WTC11 (cell line): ENCODE measurements around the gene NUP62. TPM values are rescaled to one million over a fixed set of nuclear protein-coding genes. Genes with fewer than 3 reads are reported as not detected.

Experiments used
- ATAC-seq: fragments of 200-7000 bp; cut with Tn5 transposase; 2 replicates; pipeline ENCODE4 v1.10.0; 2021; ENCODE audit warnings: mild to moderate bottlenecking, moderate library complexity
- Bru-seq: library from RNA; stranded (reverse); fragments of 400-500 nt; gene quantifications from one replicate; lab custom pipeline; 2021; lab: Mats Ljungman, UMichigan
- CTCF ChIA-PET: fragments of 300-600 bp; sonication (Branson Sonifier 250); formaldehyde crosslinking; loops from one replicate; lab custom pipeline; 2021; ENCODE audit warnings: antibody characterized with exemption; lab: Charles Lee
- POLR2A ChIA-PET: fragments of 350-600 bp; sonication (Branson Sonifier 250); formaldehyde crosslinking; loops from one replicate; lab custom pipeline; 2021; ENCODE audit warnings: antibody characterized with exemption; lab: Charles Lee
- DNase-seq: peaks from one replicate; pipeline ENCODE4 v3.0.0; 2021; ENCODE audit warnings: low spot score
- H3K27ac Mint-ChIP-seq: 2 replicates; pipeline ENCODE4 v1.8.0; 2021; ENCODE audit warnings: mixed read lengths
- H3K27me3 Mint-ChIP-seq: 2 replicates; pipeline ENCODE4 v1.8.0; 2021; ENCODE audit warnings: low read depth, mild to moderate bottlenecking, moderate library complexity, mixed read lengths
- H3K36me3 Mint-ChIP-seq: 2 replicates; pipeline ENCODE4 v1.8.0; 2021; ENCODE audit warnings: mixed read lengths
- H3K4me1 Mint-ChIP-seq: 2 replicates; pipeline ENCODE4 v1.8.0; 2022; ENCODE audit warnings: mixed read lengths
- H3K4me3 Mint-ChIP-seq: 2 replicates; pipeline ENCODE4 v1.8.0; 2021; ENCODE audit warnings: mild to moderate bottlenecking, moderate library complexity, mixed read lengths
- H3K9me3 Mint-ChIP-seq: 2 replicates; pipeline ENCODE4 v1.8.0; 2021; ENCODE audit warnings: mixed read lengths
- E2F4 ChIP-seq: sonication (generic); formaldehyde crosslinking; IDR thresholded peaks from 2 replicates; pipeline ENCODE4 v1.8.1; 2022; ENCODE audit warnings: low read depth, mild to moderate bottlenecking, moderate library complexity, missing genetic modification reagents, borderline replicate concordance
- E2F5 ChIP-seq: sonication (generic); formaldehyde crosslinking; IDR thresholded peaks from 2 replicates; pipeline ENCODE4 v1.8.1; 2022; ENCODE audit warnings: mild to moderate bottlenecking, moderate library complexity, missing genetic modification reagents
- ELF4 ChIP-seq: sonication (generic); formaldehyde crosslinking; IDR thresholded peaks from 2 replicates; pipeline ENCODE4 v1.8.1; 2022; ENCODE audit warnings: low read depth, mild to moderate bottlenecking, moderate library complexity, missing genetic modification reagents
- ESRRA ChIP-seq: sonication (generic); formaldehyde crosslinking; IDR thresholded peaks from 2 replicates; pipeline ENCODE4 v1.8.1; 2022; ENCODE audit warnings: mild to moderate bottlenecking, missing genetic modification reagents, borderline replicate concordance
- GABPB1 ChIP-seq: sonication (generic); formaldehyde crosslinking; IDR thresholded peaks from 2 replicates; pipeline ENCODE4 v1.8.1; 2023; ENCODE audit warnings: mild to moderate bottlenecking, missing genetic modification reagents
- IRF2 ChIP-seq: sonication (generic); formaldehyde crosslinking; IDR thresholded peaks from 2 replicates; pipeline ENCODE4 v1.8.0; 2022; ENCODE audit warnings: low read depth, missing genetic modification reagents, borderline replicate concordance
- KAT7 ChIP-seq: sonication (generic); formaldehyde crosslinking; IDR thresholded peaks from 2 replicates; pipeline ENCODE4 v1.8.1; 2023; ENCODE audit warnings: missing genetic modification reagents, mild to moderate bottlenecking, borderline replicate concordance
- MYBL2 ChIP-seq: sonication (generic); formaldehyde crosslinking; IDR thresholded peaks from 2 replicates; pipeline ENCODE4 v1.8.1; 2023; ENCODE audit warnings: mild to moderate bottlenecking, moderate library complexity, missing genetic modification reagents
- NR1H2 ChIP-seq: sonication (generic); formaldehyde crosslinking; IDR thresholded peaks from 2 replicates; pipeline ENCODE4 v1.9.0; 2021; ENCODE audit warnings: mild to moderate bottlenecking, moderate library complexity, missing genetic modification reagents
- NR2C2 ChIP-seq: sonication (generic); formaldehyde crosslinking; IDR thresholded peaks from 2 replicates; pipeline ENCODE4 v1.8.0; 2022; ENCODE audit warnings: mild to moderate bottlenecking, missing genetic modification reagents
- NR3C1 ChIP-seq: sonication (generic); formaldehyde crosslinking; conservative IDR thresholded peaks from 2 replicates; pipeline ENCODE4 v1.8.1; 2023; ENCODE audit warnings: low read depth, mild to moderate bottlenecking, missing genetic modification reagents
- OVOL2 ChIP-seq: fragments of 250-450 bp; sonication (Bioruptor Pico); IDR thresholded peaks from 2 replicates; pipeline ENCODE4 v1.9.0; 2021; ENCODE audit warnings: mild to moderate bottlenecking, borderline replicate concordance
- SMAD4 ChIP-seq: sonication (generic); formaldehyde crosslinking; IDR thresholded peaks from 2 replicates; pipeline ENCODE4 v1.8.0; 2022; ENCODE audit warnings: mild to moderate bottlenecking, missing genetic modification reagents
- TEAD1 ChIP-seq: sonication (generic); formaldehyde crosslinking; IDR thresholded peaks from 2 replicates; pipeline ENCODE4 v1.8.0; 2022; ENCODE audit warnings: mild to moderate bottlenecking, missing genetic modification reagents
- TP53 ChIP-seq: sonication (generic); formaldehyde crosslinking; IDR thresholded peaks from 2 replicates; pipeline ENCODE4 v1.8.1; 2023; ENCODE audit warnings: mild to moderate bottlenecking, missing genetic modification reagents
- USF2 ChIP-seq: sonication (generic); formaldehyde crosslinking; IDR thresholded peaks from 2 replicates; pipeline ENCODE4 v1.8.1; 2023; ENCODE audit warnings: mild to moderate bottlenecking, missing genetic modification reagents, moderate library complexity
- ZBTB21 ChIP-seq: sonication (generic); formaldehyde crosslinking; IDR thresholded peaks from 2 replicates; pipeline ENCODE4 v1.8.1; 2023; ENCODE audit warnings: mild to moderate bottlenecking, missing genetic modification reagents, borderline replicate concordance
- ZNF138 ChIP-seq: sonication (generic); formaldehyde crosslinking; conservative IDR thresholded peaks from 2 replicates; pipeline ENCODE4 v1.8.1; 2022; ENCODE audit warnings: mild to moderate bottlenecking, moderate library complexity, missing genetic modification reagents
- ZNF317 ChIP-seq: sonication (generic); formaldehyde crosslinking; IDR thresholded peaks from 2 replicates; pipeline ENCODE4 v1.8.1; 2023; ENCODE audit warnings: low read depth, mild to moderate bottlenecking, moderate library complexity, missing genetic modification reagents, borderline replicate concordance
- long read RNA-seq, 3 experiments: library from RNA in 1 of 3; library from capped mRNA in 1 of 3; library from polyadenylated mRNA in 1 of 3; unstranded in 2 of 3; stranded (forward) in 1 of 3; transcript quantifications; one replicate each; pipeline ENCODE4 v2.0.0, GENCODE V29; 2021
- total RNA-seq: library from RNA; stranded (reverse); gene quantifications from 3 replicates; pipeline ENCODE4 v1.2.3, GENCODE V29; 2021
- TF ChIP-seq, protein P1 (sequence below): sonication (generic); formaldehyde crosslinking; IDR thresholded peaks from 2 replicates; pipeline ENCODE4 v1.8.0; 2022; ENCODE audit warnings: missing genetic modification reagents
- TF ChIP-seq, protein P2 (sequence below): sonication (generic); formaldehyde crosslinking; IDR thresholded peaks from 2 replicates; pipeline ENCODE4 v1.8.0; 2023; ENCODE audit warnings: missing genetic modification reagents, mild to moderate bottlenecking, borderline replicate concordance

Gene NUP62, protein sequence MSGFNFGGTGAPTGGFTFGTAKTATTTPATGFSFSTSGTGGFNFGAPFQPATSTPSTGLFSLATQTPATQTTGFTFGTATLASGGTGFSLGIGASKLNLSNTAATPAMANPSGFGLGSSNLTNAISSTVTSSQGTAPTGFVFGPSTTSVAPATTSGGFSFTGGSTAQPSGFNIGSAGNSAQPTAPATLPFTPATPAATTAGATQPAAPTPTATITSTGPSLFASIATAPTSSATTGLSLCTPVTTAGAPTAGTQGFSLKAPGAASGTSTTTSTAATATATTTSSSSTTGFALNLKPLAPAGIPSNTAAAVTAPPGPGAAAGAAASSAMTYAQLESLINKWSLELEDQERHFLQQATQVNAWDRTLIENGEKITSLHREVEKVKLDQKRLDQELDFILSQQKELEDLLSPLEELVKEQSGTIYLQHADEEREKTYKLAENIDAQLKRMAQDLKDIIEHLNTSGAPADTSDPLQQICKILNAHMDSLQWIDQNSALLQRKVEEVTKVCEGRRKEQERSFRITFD
- 87.1 to 91.4 TPM (median 90.3 TPM) in 3 replicates for total RNA-seq
- percentile 92 among the genes with signal in this experiment for Bru-seq, nascent RNA
- long read RNA-seq, experiment 1, transcript NUP62-201 (3 exons, 2,870 nt), result minor isoform, 49 of 448 reads
- long read RNA-seq, experiment 1, transcript NUP62-202 (2 exons, 3,479 nt), result major isoform, 199 of 448 reads
- long read RNA-seq, experiment 1, transcript NUP62-211 (3 exons, 2,053 nt), result minor isoform, 46 of 448 reads
- long read RNA-seq, experiment 1, transcript NUP62-216 (3 exons, 562 nt), result minor isoform, 15 of 448 reads
- long read RNA-seq, experiment 1, partial matches to known transcripts, result 0 of 448 reads
- long read RNA-seq, experiment 1, other reads (novel, unspliced or antisense), result 136 of 448 reads
- long read RNA-seq, experiment 2, transcript NUP62-211 (3 exons, 2,053 nt), result minor isoform, 6 of 44 reads
- long read RNA-seq, experiment 2, transcript NUP62-202 (2 exons, 3,479 nt), result major isoform, 15 of 44 reads
- long read RNA-seq, experiment 2, transcript NUP62-201 (3 exons, 2,870 nt), result minor isoform, 6 of 44 reads
- long read RNA-seq, experiment 2, partial matches to known transcripts, result 0 of 44 reads
- long read RNA-seq, experiment 2, other reads (novel, unspliced or antisense), result 15 of 44 reads
- long read RNA-seq, experiment 3, transcript NUP62-202 (2 exons, 3,479 nt), result major isoform, 10 of 26 reads
- long read RNA-seq, experiment 3, partial matches to known transcripts, result 0 of 26 reads
- long read RNA-seq, experiment 3, other reads (novel, unspliced or antisense), result 13 of 26 reads

DNA sequence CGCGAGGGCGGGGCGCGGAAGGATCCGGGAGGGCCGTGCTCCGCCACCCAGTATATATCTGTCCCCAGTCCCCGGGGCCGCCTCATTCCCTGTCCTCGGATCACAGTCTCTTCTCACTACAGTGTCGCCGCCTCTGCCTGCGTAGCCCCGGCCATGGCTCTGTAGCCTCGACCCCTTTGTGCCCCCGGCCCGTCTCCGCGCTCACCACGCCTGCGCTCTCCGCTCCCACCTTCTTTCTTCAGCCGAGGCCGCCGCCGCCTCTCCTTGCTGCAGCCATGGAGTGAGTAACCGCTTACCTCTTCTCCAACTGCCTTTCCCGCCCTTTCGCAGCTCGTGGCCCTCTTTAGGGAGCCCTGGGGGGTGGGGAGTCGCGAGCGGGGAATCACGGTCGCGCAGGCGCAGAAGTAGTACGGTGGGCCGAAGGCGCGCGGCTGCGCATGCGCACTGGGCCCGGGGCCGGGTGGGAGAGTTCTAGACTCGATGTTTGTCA lies at the start of gene NUP62, which contains the start of gene ATF5:
NUP62 (minus strand) TSS at position 384 of the 490 bp plus-strand sequence. CDS start 19,697 bp downstream, outside the sequence.
ATF5 (plus strand) TSS at position 85 of the 490 bp plus-strand sequence. CDS start 1,646 bp downstream, outside the sequence.
- Mint-ChIP-seq H3K4me1 (peaks cover 25% of the 10 kb centered on the region), H3K36me3 (peaks cover 24% of the 10 kb centered on the region), H3K27me3 (peaks cover 4% of the 10 kb centered on the region; the same call in 1 of the 2 replicates), H3K4me3 (peak within 1 kb of the TSS; percentile 99), H3K27ac (peak within 1 kb of the TSS; percentile 99), H3K9me3 (no peaks in the 10 kb centered on the region)
- DNase-seq, result peak; percentile 88
- ATAC-seq, result peak; percentile 24
- CTCF ChIA-PET, result interaction anchor here (0.6 to 1.8 kb wide), 8 partner anchors 9 to 404 kb away, joined by 3 to 11 read pairs (median 7); no protein-coding TSS in a partner anchor
- POLR2A ChIA-PET, result interaction anchor here (0.6 to 2.2 kb wide), 11 partner anchors 10 to 404 kb away, joined by 3 to 11 read pairs (median 4); partner anchors contain the start of genes AKT1S1 and TBC1D17
- TF ChIP-seq, protein P1, sequence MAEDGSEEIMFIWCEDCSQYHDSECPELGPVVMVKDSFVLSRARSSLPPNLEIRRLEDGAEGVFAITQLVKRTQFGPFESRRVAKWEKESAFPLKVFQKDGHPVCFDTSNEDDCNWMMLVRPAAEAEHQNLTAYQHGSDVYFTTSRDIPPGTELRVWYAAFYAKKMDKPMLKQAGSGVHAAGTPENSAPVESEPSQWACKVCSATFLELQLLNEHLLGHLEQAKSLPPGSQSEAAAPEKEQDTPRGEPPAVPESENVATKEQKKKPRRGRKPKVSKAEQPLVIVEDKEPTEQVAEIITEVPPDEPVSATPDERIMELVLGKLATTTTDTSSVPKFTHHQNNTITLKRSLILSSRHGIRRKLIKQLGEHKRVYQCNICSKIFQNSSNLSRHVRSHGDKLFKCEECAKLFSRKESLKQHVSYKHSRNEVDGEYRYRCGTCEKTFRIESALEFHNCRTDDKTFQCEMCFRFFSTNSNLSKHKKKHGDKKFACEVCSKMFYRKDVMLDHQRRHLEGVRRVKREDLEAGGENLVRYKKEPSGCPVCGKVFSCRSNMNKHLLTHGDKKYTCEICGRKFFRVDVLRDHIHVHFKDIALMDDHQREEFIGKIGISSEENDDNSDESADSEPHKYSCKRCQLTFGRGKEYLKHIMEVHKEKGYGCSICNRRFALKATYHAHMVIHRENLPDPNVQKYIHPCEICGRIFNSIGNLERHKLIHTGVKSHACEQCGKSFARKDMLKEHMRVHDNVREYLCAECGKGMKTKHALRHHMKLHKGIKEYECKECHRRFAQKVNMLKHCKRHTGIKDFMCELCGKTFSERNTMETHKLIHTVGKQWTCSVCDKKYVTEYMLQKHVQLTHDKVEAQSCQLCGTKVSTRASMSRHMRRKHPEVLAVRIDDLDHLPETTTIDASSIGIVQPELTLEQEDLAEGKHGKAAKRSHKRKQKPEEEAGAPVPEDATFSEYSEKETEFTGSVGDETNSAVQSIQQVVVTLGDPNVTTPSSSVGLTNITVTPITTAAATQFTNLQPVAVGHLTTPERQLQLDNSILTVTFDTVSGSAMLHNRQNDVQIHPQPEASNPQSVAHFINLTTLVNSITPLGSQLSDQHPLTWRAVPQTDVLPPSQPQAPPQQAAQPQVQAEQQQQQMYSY, result no peak; the same call in 1 of the 2 replicates
- TF ChIP-seq NR3C1 (CRISPR knock-in tag) (no peak), IRF2 (peak; percentile 80; the same call in 1 of the 2 replicates), E2F5 (CRISPR knock-in tag) (peak; percentile 95), OVOL2 (CRISPR knock-in tag) (no peak), ELF4 (CRISPR knock-in tag) (0 out of 2 replicates have a peak, but pooled peaks have one; percentile 78), ZNF317 (CRISPR knock-in tag) (no peak; the same call in 1 of the 2 replicates), ESRRA (no peak), ZBTB21 (no peak; the same call in 1 of the 2 replicates), NR1H2 (CRISPR knock-in tag) (no peak; the same call in 1 of the 2 replicates), USF2 (CRISPR knock-in tag) (0 out of 2 replicates have a peak, but pooled peaks have one; percentile 14), E2F4 (peak; percentile 86), MYBL2 (peak; percentile 96), ZNF138 (CRISPR knock-in tag) (no peak), KAT7 (peak; percentile 91; the same call in 1 of the 2 replicates), NR2C2 (CRISPR knock-in tag) (no peak), TP53 (CRISPR knock-in tag) (peak; percentile 81; the same call in 1 of the 2 replicates), GABPB1 (CRISPR knock-in tag) (peak; percentile 57; the same call in 1 of the 2 replicates), SMAD4 (CRISPR knock-in tag) (peak; percentile 31; the same call in 1 of the 2 replicates), TEAD1 (CRISPR knock-in tag) (peak; percentile 83; the same call in 1 of the 2 replicates)
- TF ChIP-seq, protein P2, sequence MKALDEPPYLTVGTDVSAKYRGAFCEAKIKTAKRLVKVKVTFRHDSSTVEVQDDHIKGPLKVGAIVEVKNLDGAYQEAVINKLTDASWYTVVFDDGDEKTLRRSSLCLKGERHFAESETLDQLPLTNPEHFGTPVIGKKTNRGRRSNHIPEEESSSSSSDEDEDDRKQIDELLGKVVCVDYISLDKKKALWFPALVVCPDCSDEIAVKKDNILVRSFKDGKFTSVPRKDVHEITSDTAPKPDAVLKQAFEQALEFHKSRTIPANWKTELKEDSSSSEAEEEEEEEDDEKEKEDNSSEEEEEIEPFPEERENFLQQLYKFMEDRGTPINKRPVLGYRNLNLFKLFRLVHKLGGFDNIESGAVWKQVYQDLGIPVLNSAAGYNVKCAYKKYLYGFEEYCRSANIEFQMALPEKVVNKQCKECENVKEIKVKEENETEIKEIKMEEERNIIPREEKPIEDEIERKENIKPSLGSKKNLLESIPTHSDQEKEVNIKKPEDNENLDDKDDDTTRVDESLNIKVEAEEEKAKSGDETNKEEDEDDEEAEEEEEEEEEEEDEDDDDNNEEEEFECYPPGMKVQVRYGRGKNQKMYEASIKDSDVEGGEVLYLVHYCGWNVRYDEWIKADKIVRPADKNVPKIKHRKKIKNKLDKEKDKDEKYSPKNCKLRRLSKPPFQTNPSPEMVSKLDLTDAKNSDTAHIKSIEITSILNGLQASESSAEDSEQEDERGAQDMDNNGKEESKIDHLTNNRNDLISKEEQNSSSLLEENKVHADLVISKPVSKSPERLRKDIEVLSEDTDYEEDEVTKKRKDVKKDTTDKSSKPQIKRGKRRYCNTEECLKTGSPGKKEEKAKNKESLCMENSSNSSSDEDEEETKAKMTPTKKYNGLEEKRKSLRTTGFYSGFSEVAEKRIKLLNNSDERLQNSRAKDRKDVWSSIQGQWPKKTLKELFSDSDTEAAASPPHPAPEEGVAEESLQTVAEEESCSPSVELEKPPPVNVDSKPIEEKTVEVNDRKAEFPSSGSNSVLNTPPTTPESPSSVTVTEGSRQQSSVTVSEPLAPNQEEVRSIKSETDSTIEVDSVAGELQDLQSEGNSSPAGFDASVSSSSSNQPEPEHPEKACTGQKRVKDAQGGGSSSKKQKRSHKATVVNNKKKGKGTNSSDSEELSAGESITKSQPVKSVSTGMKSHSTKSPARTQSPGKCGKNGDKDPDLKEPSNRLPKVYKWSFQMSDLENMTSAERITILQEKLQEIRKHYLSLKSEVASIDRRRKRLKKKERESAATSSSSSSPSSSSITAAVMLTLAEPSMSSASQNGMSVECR (CRISPR knock-in tag), result 0 out of 2 replicates have a peak, but pooled peaks have one; percentile 41
